MCF 10A (cell line): ENCODE results near the gene RCL1. TPM values are rescaled to one million over a fixed set of nuclear protein-coding genes. Genes with fewer than 3 reads are reported as not detected.

ENCODE experiments used
- BruUV-seq: library from RNA; stranded (reverse); fragments of 400-500 nt; replicated peaks from 2 replicates; lab custom pipeline; 2021; lab: Mats Ljungman, UMichigan
- CTCF ChIA-PET: fragments of 300-600 bp; sonication (Branson Sonifier 250); formaldehyde crosslinking; extraction: SDS; loops from one replicate; lab custom pipeline; 2021; ENCODE audit warnings: antibody characterized with exemption, inconsistent platforms; lab: Yijun Ruan, JAX
- POLR2A ChIA-PET: fragments of 300-600, 350-650 bp; sonication (Branson Sonifier 250); formaldehyde crosslinking; extraction: SDS; loops from one replicate; lab custom pipeline; 2020; ENCODE audit warnings: antibody characterized with exemption, inconsistent platforms; lab: Yijun Ruan, JAX
- DNase-seq: peaks from one replicate; pipeline ENCODE4 v3.0.0-alpha.2; 2018; ENCODE audit not compliant: unreplicated experiment
- H3K27ac Mint-ChIP-seq: one replicate; pipeline ENCODE4 v1.8.0; 2022; ENCODE audit warnings: mild to moderate bottlenecking, low read depth, mixed read lengths; ENCODE audit not compliant: unreplicated experiment
- H3K27me3 Mint-ChIP-seq: one replicate; pipeline ENCODE4 v1.8.0; 2022; ENCODE audit warnings: mixed read lengths; ENCODE audit not compliant: insufficient read depth, unreplicated experiment
- H3K36me3 Mint-ChIP-seq: one replicate; pipeline ENCODE4 v1.8.0; 2022; ENCODE audit warnings: mild to moderate bottlenecking, moderate library complexity, mixed read lengths; ENCODE audit not compliant: insufficient read depth, unreplicated experiment
- H3K4me1 Mint-ChIP-seq: one replicate; pipeline ENCODE4 v1.8.0; 2022; ENCODE audit warnings: mixed read lengths; ENCODE audit not compliant: insufficient read depth, unreplicated experiment
- H3K4me3 Mint-ChIP-seq: one replicate; pipeline ENCODE4 v1.8.0; 2022; ENCODE audit warnings: mild to moderate bottlenecking, moderate library complexity, mixed read lengths; ENCODE audit not compliant: unreplicated experiment
- H3K9me3 Mint-ChIP-seq: one replicate; pipeline ENCODE4 v1.8.0; 2022; ENCODE audit warnings: mixed read lengths; ENCODE audit not compliant: unreplicated experiment
- CTCF ChIP-seq: fragments of 200-600 bp; IDR thresholded peaks from one replicate; pipeline ENCODE4 v1.8.0; 2022; ENCODE audit warnings: antibody characterized with exemption, mild to moderate bottlenecking; ENCODE audit not compliant: unreplicated experiment
- intact Hi-C: fragments of 100-400 bp; cut with micrococcal nuclease; formaldehyde crosslinking; loops from 2 replicates; pipeline ENCODE4 v1.14.1; 2022
- total RNA-seq: library from RNA; stranded (reverse); gene quantifications from 2 replicates; pipeline ENCODE4 v1.2.3, GENCODE V29; 2022

RCL1 gene
- total RNA-seq, 1 experiment from 2014 or later: 27.8 TPM

- no TSS peak for BruUV-seq
- DNase-seq: no peak
- intact Hi-C loops: no loop called here
- Mint-ChIP-seq H3K27ac (no peak overlapping the region), H3K4me3 (no peak overlapping the region), H3K9me3 (no peaks in the 10 kb centered on the region), H3K27me3 (no peaks in the 10 kb centered on the region), H3K4me1 (peaks cover 39% of the 10 kb centered on the region), H3K36me3 (peaks cover 39% of the 10 kb centered on the region)
- TF ChIP-seq CTCF: no peak
- ChIA-PET CTCF (interaction anchor here (0.7 to 1.2 kb wide), 2 partner anchors 74 to 572 kb away, joined by 3 to 7 read pairs; no protein-coding TSS in a partner anchor), POLR2A (no interaction called here)
These were observed 43.9 kb downstream of the RCL1 start for GRCh38 chr9:4836676-4837075.

- H3K4me3 Mint-ChIP-seq: no peak overlapping the region
- ChIA-PET POLR2A (interaction anchor here (0.5 to 1.9 kb wide), 4 partner anchors 13 to 158 kb away, joined by 3 to 5 read pairs (median 3); partner anchors contain the start of genes CDC37L1, JAK2 and RCL1), CTCF (interaction anchor here (0.6 to 1.7 kb wide), 10 partner anchors 28 to 783 kb away, joined by 3 to 7 read pairs (median 4); no protein-coding TSS in a partner anchor)
- no TSS peak for BruUV-seq
- peak; percentile 78 for DNase-seq
- no peaks in the 10 kb centered on the region for H3K27me3 Mint-ChIP-seq
- H3K9me3 Mint-ChIP-seq: no peaks in the 10 kb centered on the region
- intact Hi-C loops: no loop called here
- H3K36me3 Mint-ChIP-seq: peaks cover 48% of the 10 kb centered on the region
- peaks cover 38% of the 10 kb centered on the region for H3K4me1 Mint-ChIP-seq
- H3K27ac Mint-ChIP-seq: no peak overlapping the region
- TF ChIP-seq CTCF: no peak
These were observed 44.8 kb downstream of the RCL1 start for GRCh38 chr9:4837261-4838188.

GRCh38 chr9:4838189-4838546 is 45.4 kb downstream of the RCL1 start:
- intact Hi-C loops: no loop called here
- H3K27me3 Mint-ChIP-seq: no peaks in the 10 kb centered on the region
- peaks cover 54% of the 10 kb centered on the region for H3K36me3 Mint-ChIP-seq
- TF ChIP-seq CTCF: no peak
- H3K9me3 Mint-ChIP-seq: no peaks in the 10 kb centered on the region
- no peak overlapping the region for H3K4me3 Mint-ChIP-seq
- H3K27ac Mint-ChIP-seq: no peak overlapping the region
- peaks cover 32% of the 10 kb centered on the region for H3K4me1 Mint-ChIP-seq
- no peak for DNase-seq
- POLR2A ChIA-PET: interaction anchor here (1.0 to 1.9 kb wide), 5 partner anchors 12 to 159 kb away, joined by 3 to 5 read pairs (median 3); partner anchors contain the start of genes CDC37L1 and RCL1
- no TSS peak for BruUV-seq
- CTCF ChIA-PET: interaction anchor here (0.6 to 1.7 kb wide), 11 partner anchors 28 to 782 kb away, joined by 3 to 5 read pairs (median 3); no protein-coding TSS in a partner anchor

GRCh38 chr9:4839470-4839912 is 46.7 kb downstream of the RCL1 start:
- no peak overlapping the region for H3K4me3 Mint-ChIP-seq
- no peak overlapping the region for H3K27ac Mint-ChIP-seq
- no TSS peak for BruUV-seq
- ChIA-PET POLR2A (interaction anchor here (0.9 kb wide), 1 partner anchor 19 kb away, joined by 3 read pairs; no protein-coding TSS in a partner anchor), CTCF (interaction anchor here (1.1 to 1.8 kb wide), 4 partner anchors 11 to 84 kb away, joined by 4 to 7 read pairs (median 4); no protein-coding TSS in a partner anchor)
- H3K27me3 Mint-ChIP-seq: no peaks in the 10 kb centered on the region
- peak; percentile 16 for DNase-seq
- TF ChIP-seq CTCF: no peak
- H3K36me3 Mint-ChIP-seq: peaks cover 45% of the 10 kb centered on the region
- peaks cover 20% of the 10 kb centered on the region for H3K4me1 Mint-ChIP-seq
- intact Hi-C loops: no loop called here
- H3K9me3 Mint-ChIP-seq: no peaks in the 10 kb centered on the region
